SJCRH30 (cell line): ENCODE data around the gene TERT. TPM values are rescaled to one million over a fixed set of nuclear protein-coding genes. Genes with fewer than 3 reads are reported as not detected.

Experiments used
- DNase-seq, 2 experiments: peaks; one replicate each; pipeline ENCODE4 v3.0.0-alpha.2; 2015 to 2020
- H3K27ac ChIP-seq: fragments of 250-450 bp; sonication (Bioruptor Pico); 2 replicates; pipeline ENCODE4 v1.5.1; 2020; ENCODE audit warnings: mild to moderate bottlenecking, moderate library complexity
- H3K27me3 ChIP-seq: fragments of 250-450 bp; sonication (Bioruptor Pico); 2 replicates; pipeline ENCODE4 v1.5.1; 2020; ENCODE audit warnings: mild to moderate bottlenecking, moderate library complexity
- H3K36me3 ChIP-seq: fragments of 250-450 bp; sonication (Bioruptor Pico); 2 replicates; pipeline ENCODE4 v1.5.1; 2020; ENCODE audit warnings: mild to moderate bottlenecking, moderate library complexity
- H3K4me1 ChIP-seq: fragments of 250-450 bp; sonication (Bioruptor Pico); 2 replicates; pipeline ENCODE4 v1.5.1; 2020; ENCODE audit warnings: mild to moderate bottlenecking, moderate library complexity
- H3K4me3 ChIP-seq: fragments of 250-450 bp; sonication (Bioruptor Pico); 2 replicates; pipeline ENCODE4 v1.5.1; 2020; ENCODE audit warnings: mild to moderate bottlenecking, moderate library complexity
- H3K9me3 ChIP-seq: fragments of 250-450 bp; sonication (Bioruptor Pico); replicated peaks from 2 replicates; pipeline ENCODE4 v1.5.1; 2020; ENCODE audit warnings: mild to moderate bottlenecking, moderate library complexity
- total RNA-seq: library from RNA; depleted of rRNA; stranded (reverse); fragments of >200 nt; shearing (Covaris generic); gene quantifications from 2 replicates; pipeline ENCODE4 v1.2.3, GENCODE V29; 2014

The TERT gene
- total RNA-seq, 1 experiment from 2014 or later, result not detected

GRCh38 chr5:1261643-1262042 lies 33.2 kb downstream of the TERT start:
- no peaks in the 10 kb centered on the region for H3K36me3 ChIP-seq
- H3K9me3 ChIP-seq, result no peaks in the 10 kb centered on the region
- H3K27ac ChIP-seq, result no peak overlapping the region
- no peaks in the 10 kb centered on the region for H3K4me1 ChIP-seq
- DNase-seq, result no peak
- no peaks in the 10 kb centered on the region for H3K27me3 ChIP-seq
- H3K4me3 ChIP-seq, result no peak overlapping the region

- H3K4me1 ChIP-seq, result no peaks in the 10 kb centered on the region
- H3K27ac ChIP-seq, result no peak overlapping the region
- no peaks in the 10 kb centered on the region for H3K36me3 ChIP-seq
- H3K4me3 ChIP-seq, result no peak overlapping the region
- no peaks in the 10 kb centered on the region for H3K9me3 ChIP-seq
- DNase-seq, result no peak
- H3K27me3 ChIP-seq, result no peaks in the 10 kb centered on the region
Measured at GRCh38 chr5:1259806-1260480, 34.9 kb downstream of the TERT start.

- H3K4me1 ChIP-seq, result no peaks in the 10 kb centered on the region
- H3K27me3 ChIP-seq, result no peaks in the 10 kb centered on the region
- H3K4me3 ChIP-seq, result no peak overlapping the region
- no peak for DNase-seq
- H3K36me3 ChIP-seq, result no peaks in the 10 kb centered on the region
- H3K27ac ChIP-seq, result no peak overlapping the region
- no peaks in the 10 kb centered on the region for H3K9me3 ChIP-seq
Measured at GRCh38 chr5:1257841-1258240, 37.0 kb downstream of the TERT start.

GRCh38 chr5:1257363-1257762 lies 37.5 kb downstream of the TERT start:
- H3K27ac ChIP-seq, result no peak overlapping the region
- no peak for DNase-seq
- H3K4me3 ChIP-seq, result no peak overlapping the region
- no peaks in the 10 kb centered on the region for H3K36me3 ChIP-seq
- no peaks in the 10 kb centered on the region for H3K4me1 ChIP-seq
- H3K9me3 ChIP-seq, result no peaks in the 10 kb centered on the region
- H3K27me3 ChIP-seq, result no peaks in the 10 kb centered on the region

GRCh38 chr5:1256776-1257175 lies 38.1 kb downstream of the TERT start:
- Histone ChIP-seq H3K27me3 (no peaks in the 10 kb centered on the region), H3K9me3 (no peaks in the 10 kb centered on the region)

GRCh38 chr5:1255081-1255561 lies 39.7 kb downstream of the TERT start:
- H3K27ac ChIP-seq, result no peak overlapping the region
- DNase-seq, result no peak
- H3K9me3 ChIP-seq, result no peaks in the 10 kb centered on the region
- H3K36me3 ChIP-seq, result no peaks in the 10 kb centered on the region
- H3K4me3 ChIP-seq, result no peak overlapping the region
- no peaks in the 10 kb centered on the region for H3K27me3 ChIP-seq
- 0 out of 2 replicates have a peak, but pooled peaks cover 2% of the 10 kb centered on the region for H3K4me1 ChIP-seq

More at GRCh38 chr5:1256776-1257175, 38.1 kb downstream of the TERT start:
- Histone ChIP-seq H3K36me3 (no peaks in the 10 kb centered on the region), H3K4me3 (no peak overlapping the region), H3K27ac (no peak overlapping the region), H3K4me1 (no peaks in the 10 kb centered on the region)
- no peak for DNase-seq

GRCh38 chr5:1254196-1254595 lies 40.7 kb downstream of the TERT start:
- Histone ChIP-seq H3K9me3 (no peaks in the 10 kb centered on the region), H3K36me3 (no peaks in the 10 kb centered on the region), H3K27ac (no peak overlapping the region), H3K4me3 (no peak overlapping the region), H3K4me1 (0 out of 2 replicates have a peak, but pooled peaks cover 3% of the 10 kb centered on the region), H3K27me3 (no peaks in the 10 kb centered on the region)
- no peak for DNase-seq

- H3K4me3 ChIP-seq, result no peak overlapping the region
- H3K27me3 ChIP-seq, result no peaks in the 10 kb centered on the region
- 0 out of 2 replicates have a peak, but pooled peaks cover 3% of the 10 kb centered on the region for H3K4me1 ChIP-seq
- H3K27ac ChIP-seq, result no peak overlapping the region
- H3K36me3 ChIP-seq, result no peaks in the 10 kb centered on the region
- H3K9me3 ChIP-seq, result no peaks in the 10 kb centered on the region
- no peak for DNase-seq
Measured at GRCh38 chr5:1253456-1254105, 41.3 kb downstream of the TERT start.

- H3K27me3 ChIP-seq, result no peaks in the 10 kb centered on the region
- no peak for DNase-seq
Measured at GRCh38 chr5:1252681-1253080, 42.2 kb downstream of the TERT start.

GRCh38 chr5:1251678-1252580 lies 42.9 kb downstream of the TERT start:
- Histone ChIP-seq H3K27me3 (no peaks in the 10 kb centered on the region), H3K4me3 (no peak overlapping the region), H3K9me3 (no peaks in the 10 kb centered on the region), H3K36me3 (no peaks in the 10 kb centered on the region), H3K27ac (no peak overlapping the region), H3K4me1 (0 out of 2 replicates have a peak, but pooled peaks cover 3% of the 10 kb centered on the region)
- no peak for DNase-seq

More at GRCh38 chr5:1252681-1253080, 42.2 kb downstream of the TERT start:
- Histone ChIP-seq H3K9me3 (no peaks in the 10 kb centered on the region), H3K36me3 (no peaks in the 10 kb centered on the region), H3K4me3 (no peak overlapping the region), H3K27ac (no peak overlapping the region), H3K4me1 (0 out of 2 replicates have a peak, but pooled peaks cover 3% of the 10 kb centered on the region)

GRCh38 chr5:1249366-1250280 lies 45.2 kb downstream of the TERT start:
- no peaks in the 10 kb centered on the region for H3K27me3 ChIP-seq
- no peaks in the 10 kb centered on the region for H3K36me3 ChIP-seq
- H3K4me1 ChIP-seq, result 0 out of 2 replicates have a peak, but pooled peaks cover 3% of the 10 kb centered on the region
- H3K4me3 ChIP-seq, result no peak overlapping the region
- no peaks in the 10 kb centered on the region for H3K9me3 ChIP-seq
- no peak overlapping the region; the same call in 1 of the 2 replicates for H3K27ac ChIP-seq
- DNase-seq, result peak; percentile 22 to 67

- Histone ChIP-seq H3K9me3 (no peaks in the 10 kb centered on the region), H3K27ac (no peak overlapping the region), H3K36me3 (no peaks in the 10 kb centered on the region), H3K4me3 (no peak overlapping the region), H3K4me1 (0 out of 2 replicates have a peak, but pooled peaks cover 3% of the 10 kb centered on the region), H3K27me3 (no peaks in the 10 kb centered on the region)
- peak; percentile 22 to 63 for DNase-seq
Measured at GRCh38 chr5:1247811-1248210, 47.1 kb downstream of the TERT start.

GRCh38 chr5:1246711-1247431 lies 48.0 kb downstream of the TERT start:
- DNase-seq, result peak; percentile 62 to 71

More at GRCh38 chr5:1246711-1247431, 48.0 kb downstream of the TERT start:
- Histone ChIP-seq H3K4me3 (no peak overlapping the region), H3K4me1 (0 out of 2 replicates have a peak, but pooled peaks cover 3% of the 10 kb centered on the region), H3K27me3 (no peaks in the 10 kb centered on the region), H3K36me3 (no peaks in the 10 kb centered on the region), H3K9me3 (no peaks in the 10 kb centered on the region), H3K27ac (no peak overlapping the region)
